ENCODE results near the gene INA.
"Not testable (repeated sequence)": the region's sequence is repeated elsewhere in the genome, so short reads cannot be mapped to it uniquely, and the experiment has no call there.

INA gene

GRCh38 chr10:103276896-103277712, at the start of gene INA:
TSS of gene INA (plus strand) at chr10:103277138. CDS start at chr10:103277212, 74 bp downstream.
- FAIRE-seq: no peak

- FAIRE-seq: no peak
Observed at GRCh38 chr10:103227416-103227815, 49.5 kb upstream of the INA start.

GRCh38 chr10:103231047-103231551, 45.8 kb upstream of the INA start:
- no peak for FAIRE-seq

- no peak for FAIRE-seq
Observed at GRCh38 chr10:103232131-103232673, 44.7 kb upstream of the INA start.

GRCh38 chr10:103232772-103233488, 44.0 kb upstream of the INA start:
- no peak for FAIRE-seq

GRCh38 chr10:103235775-103236174, 41.2 kb upstream of the INA start:
- no peak for FAIRE-seq

GRCh38 chr10:103238506-103239252, 38.3 kb upstream of the INA start:
- no peak for FAIRE-seq

- no peak for FAIRE-seq
Observed at GRCh38 chr10:103241262-103242011, 35.5 kb upstream of the INA start.

- no peak for FAIRE-seq
Observed at GRCh38 chr10:103244666-103245271, 32.2 kb upstream of the INA start.

- FAIRE-seq: not testable (repeated sequence)
Observed at GRCh38 chr10:103245587-103245986, 31.4 kb upstream of the INA start, which contains the start of gene RPEL1. TSS of gene RPEL1 (plus strand) at chr10:103245887. CDS start at chr10:103245997, 110 bp downstream.

GRCh38 chr10:103246324-103246723, 30.6 kb upstream of the INA start:
- no peak for FAIRE-seq

GRCh38 chr10:103254113-103254512, 22.8 kb upstream of the INA start:
- no peak for FAIRE-seq

GRCh38 chr10:103254538-103255325, 22.2 kb upstream of the INA start:
- no peak for FAIRE-seq

- no peak for FAIRE-seq
Observed at GRCh38 chr10:103256613-103257012, 20.3 kb upstream of the INA start.

GRCh38 chr10:103257812-103258211, 19.1 kb upstream of the INA start:
- FAIRE-seq: no peak

- FAIRE-seq: not testable (repeated sequence)
Observed at GRCh38 chr10:103258928-103259327, 18.0 kb upstream of the INA start.

- no peak for FAIRE-seq
Observed at GRCh38 chr10:103259989-103260388, 16.9 kb upstream of the INA start.

GRCh38 chr10:103262229-103262628, 14.7 kb upstream of the INA start:
- no peak for FAIRE-seq

- FAIRE-seq: no peak
Observed at GRCh38 chr10:103265717-103266329, 11.1 kb upstream of the INA start.

GRCh38 chr10:103273041-103273441, 3.9 kb upstream of the INA start:
- FAIRE-seq: no peak

All from endometrium (tissue), 2 donors.